HEK293 (cell line): Measurements from ENCODE around the gene ZFP36L1.

Experiments used
- CTCF ChIA-PET: fragments of 350-600 bp; formaldehyde crosslinking; extraction: SDS; loops from one replicate; lab custom pipeline; 2021; ENCODE audit warnings: antibody characterized with exemption; lab: Yijun Ruan, JAX
- POLR2A ChIA-PET: fragments of 300-600 bp; formaldehyde crosslinking; extraction: SDS; loops from one replicate; lab custom pipeline; 2020; ENCODE audit warnings: antibody characterized with exemption, inconsistent platforms; lab: Yijun Ruan, JAX
- H3K27ac ChIP-seq: fragments of 200-500 bp; sonication (Bioruptor generic); 2 replicates; pipeline ENCODE4 v1.5.1; 2014; ENCODE audit warnings: low read depth, low read length, control low read depth, inconsistent platforms; ENCODE audit errors: extremely low read depth
- H3K36me3 ChIP-seq, 2 experiments: fragments of 200-500 bp in 1 of 2; sonication (Bioruptor generic) in 1 of 2; 1 replicate in 1 of 2; 2 replicates in 1 of 2; pipeline ENCODE4 v1.5.1; 2014 to 2017; ENCODE audit warnings: inconsistent platforms in 2 of 2, low read length in 2 of 2; ENCODE audit not compliant: control insufficient read depth in 2 of 2, insufficient read depth in 1 of 2
- H3K4me1 ChIP-seq: fragments of 200-500 bp; sonication (Bioruptor generic); 2 replicates; pipeline ENCODE4 v1.5.1; 2014; ENCODE audit warnings: mild to moderate bottlenecking, low read length, inconsistent platforms; ENCODE audit not compliant: control insufficient read depth, insufficient read depth
- H3K4me3 ChIP-seq: 2 replicates; pipeline ENCODE4 v1.5.1; 2011; ENCODE audit warnings: low read depth, mild to moderate bottlenecking, control low read depth, low read length, moderate library complexity
- H3K9me3 ChIP-seq: fragments of 200-500 bp; sonication (Bioruptor generic); 2 replicates; pipeline ENCODE4 v1.5.1; 2014; ENCODE audit warnings: low read depth, low read length, inconsistent platforms; ENCODE audit not compliant: control insufficient read depth, insufficient read depth
- GFI1B ChIP-seq: fragments of 450-650 bp; formaldehyde crosslinking; IDR thresholded peaks from 2 replicates; pipeline ENCODE4 v1.5.1; 2016; ENCODE audit warnings: missing biosample characterization, missing genetic modification characterization
- GLIS1 ChIP-seq: fragments of 450-650 bp; formaldehyde crosslinking; IDR thresholded peaks from 2 replicates; pipeline ENCODE4 v1.5.1; 2016; ENCODE audit warnings: missing biosample characterization, missing genetic modification characterization
- KLF16 ChIP-seq: fragments of 450-650 bp; formaldehyde crosslinking; IDR thresholded peaks from 2 replicates; pipeline ENCODE4 v1.5.1; 2017; ENCODE audit warnings: missing biosample characterization, missing genetic modification characterization
- KLF8 ChIP-seq: fragments of 450-650 bp; formaldehyde crosslinking; IDR thresholded peaks from 2 replicates; pipeline ENCODE4 v1.5.1; 2016; ENCODE audit warnings: missing biosample characterization, missing genetic modification characterization
- PRDM1 ChIP-seq: fragments of 450-650 bp; formaldehyde crosslinking; IDR thresholded peaks from 2 replicates; pipeline ENCODE4; 2016; ENCODE audit warnings: missing biosample characterization, missing genetic modification characterization
- SETDB1 ChIP-seq: IDR thresholded peaks from one replicate; pipeline ENCODE4 v1.6.1; 2017; ENCODE audit warnings: mild to moderate bottlenecking, low read length, moderate library complexity, mixed read lengths; ENCODE audit not compliant: insufficient read length
- TRIM28 ChIP-seq: IDR thresholded peaks from 2 replicates; pipeline ENCODE4 v1.6.1; 2011; ENCODE audit warnings: low read length, control low read depth, borderline replicate concordance
- TSHZ1 ChIP-seq: fragments of 450-650 bp; formaldehyde crosslinking; IDR thresholded peaks from 2 replicates; pipeline ENCODE4 v1.5.1; 2016; ENCODE audit warnings: missing biosample characterization, missing genetic modification characterization, borderline replicate concordance
- ZBTB48 ChIP-seq: fragments of 450-650 bp; formaldehyde crosslinking; IDR thresholded peaks from 2 replicates; pipeline ENCODE4 v1.5.1; 2016; ENCODE audit warnings: missing biosample characterization, missing genetic modification characterization
- ZEB2 ChIP-seq: fragments of 450-650 bp; formaldehyde crosslinking; IDR thresholded peaks from 2 replicates; pipeline ENCODE4 v1.5.1; 2016; ENCODE audit warnings: missing biosample characterization, missing genetic modification characterization
- ZFP3 ChIP-seq: fragments of 450-650 bp; formaldehyde crosslinking; IDR thresholded peaks from 2 replicates; pipeline ENCODE4 v1.5.1; 2016; ENCODE audit warnings: low read depth, missing biosample characterization, missing genetic modification characterization
- ZFP69B ChIP-seq: fragments of 450-650 bp; formaldehyde crosslinking; IDR thresholded peaks from 2 replicates; pipeline ENCODE4 v1.5.1; 2016; ENCODE audit warnings: missing biosample characterization, missing genetic modification characterization
- ZIC2 ChIP-seq: fragments of 450-650 bp; formaldehyde crosslinking; IDR thresholded peaks from 2 replicates; pipeline ENCODE4 v1.5.1; 2016; ENCODE audit warnings: missing biosample characterization, missing genetic modification characterization
- ZNF138 ChIP-seq: fragments of 450-650 bp; formaldehyde crosslinking; IDR thresholded peaks from 2 replicates; pipeline ENCODE4 v1.5.1; 2016; ENCODE audit warnings: missing biosample characterization, missing genetic modification characterization, borderline replicate concordance
- ZNF146 ChIP-seq: fragments of 450-650 bp; formaldehyde crosslinking; IDR thresholded peaks from 2 replicates; pipeline ENCODE4 v1.5.1; 2016; ENCODE audit warnings: missing biosample characterization, missing genetic modification characterization
- ZNF184 ChIP-seq: fragments of 450-650 bp; IDR thresholded peaks from 2 replicates; pipeline ENCODE4 v1.5.1; 2018; ENCODE audit warnings: missing biosample characterization, mild to moderate bottlenecking, missing genetic modification characterization
- ZNF221 ChIP-seq: fragments of 450-650 bp; formaldehyde crosslinking; IDR thresholded peaks from 2 replicates; pipeline ENCODE4 v1.5.1; 2017; ENCODE audit warnings: missing biosample characterization, missing genetic modification characterization, borderline replicate concordance
- ZNF223 ChIP-seq: fragments of 450-650 bp; formaldehyde crosslinking; IDR thresholded peaks from 2 replicates; pipeline ENCODE4 v1.5.1; 2016; ENCODE audit warnings: missing biosample characterization, missing genetic modification characterization
- ZNF302 ChIP-seq: fragments of 450-650 bp; formaldehyde crosslinking; IDR thresholded peaks from 2 replicates; pipeline ENCODE4 v1.5.1; 2016; ENCODE audit warnings: missing biosample characterization, missing genetic modification characterization, low read depth
- ZNF394 ChIP-seq: fragments of 450-650 bp; formaldehyde crosslinking; IDR thresholded peaks from 2 replicates; pipeline ENCODE4 v1.5.1; 2016; ENCODE audit warnings: missing biosample characterization, missing genetic modification characterization, mild to moderate bottlenecking, moderate library complexity, borderline replicate concordance
- ZNF426 ChIP-seq: fragments of 450-650 bp; formaldehyde crosslinking; IDR thresholded peaks from 2 replicates; pipeline ENCODE4 v1.5.1; 2017; ENCODE audit warnings: missing biosample characterization, missing genetic modification characterization, mild to moderate bottlenecking, inconsistent platforms, moderate library complexity
- ZNF549 ChIP-seq: fragments of 450-650 bp; IDR thresholded peaks from 2 replicates; pipeline ENCODE4 v1.5.1; 2018; ENCODE audit warnings: missing biosample characterization, missing genetic modification characterization, mild to moderate bottlenecking, inconsistent platforms, moderate library complexity
- ZNF658 ChIP-seq: fragments of 450-650 bp; formaldehyde crosslinking; IDR thresholded peaks from 2 replicates; pipeline ENCODE4; 2016; ENCODE audit warnings: missing biosample characterization, missing genetic modification characterization
- ZNF791 ChIP-seq: fragments of 450-650 bp; formaldehyde crosslinking; IDR thresholded peaks from 2 replicates; pipeline ENCODE4 v1.5.1; 2016; ENCODE audit warnings: missing biosample characterization, missing genetic modification characterization
- ZNF792 ChIP-seq: fragments of 450-650 bp; formaldehyde crosslinking; IDR thresholded peaks from 2 replicates; pipeline ENCODE4 v1.5.1; 2016; ENCODE audit warnings: missing biosample characterization, missing genetic modification characterization
- ZNF830 ChIP-seq: fragments of 450-650 bp; IDR thresholded peaks from 2 replicates; pipeline ENCODE4 v1.5.0; 2018; ENCODE audit warnings: missing biosample characterization, missing genetic modification characterization, low read depth, mild to moderate bottlenecking, moderate library complexity
- ZSCAN18 ChIP-seq: fragments of 450-650 bp; formaldehyde crosslinking; IDR thresholded peaks from 2 replicates; pipeline ENCODE4 v1.5.1; 2016; ENCODE audit warnings: missing biosample characterization, missing genetic modification characterization

ZFP36L1 gene

GRCh38 chr14:68800390-68800789, 7.5 kb upstream of the ZFP36L1 start:
- no peak for TF ChIP-seq ZNF221 (tag by site-specific recombination)
- ChIA-PET CTCF (interaction anchor here (3.3 kb wide), 1 partner anchor 16 kb away, joined by 13 read pairs; no protein-coding TSS in a partner anchor), POLR2A (no interaction called here)
- Histone ChIP-seq H3K4me3 (no peak overlapping the region), H3K27ac (no peak overlapping the region), H3K36me3 (no peaks in the 10 kb centered on the region), H3K4me1 (no peaks in the 10 kb centered on the region), H3K9me3 (no peaks in the 10 kb centered on the region; the same call in 1 of the 2 replicates)

GRCh38 chr14:68798621-68799020, 5.8 kb upstream of the ZFP36L1 start:
- no peaks in the 10 kb centered on the region for H3K36me3 ChIP-seq
- H3K4me1 ChIP-seq = peaks cover 3% of the 10 kb centered on the region; the same call in 1 of the 2 replicates
- CTCF ChIA-PET = interaction anchor here (1.2 kb wide), 1 partner anchor 18 kb away, joined by 3 read pairs; no protein-coding TSS in a partner anchor
- POLR2A ChIA-PET = no interaction called here
- no peak overlapping the region for H3K27ac ChIP-seq
- H3K4me3 ChIP-seq = no peak overlapping the region
- TF ChIP-seq ZFP3 (tag by site-specific recombination) (no peak), ZNF549 (tag by site-specific recombination) (no peak), GFI1B (tag by site-specific recombination) (no peak), ZNF658 (tag by site-specific recombination) (no peak), ZNF184 (tag by site-specific recombination) (peak; percentile 96), ZFP69B (tag by site-specific recombination) (no peak), ZNF830 (tag by site-specific recombination) (no peak), SETDB1 (no peak), ZNF394 (no peak)
- no peaks in the 10 kb centered on the region for H3K9me3 ChIP-seq

GRCh38 chr14:68797121-68797670, 4.3 kb upstream of the ZFP36L1 start:
- H3K36me3 ChIP-seq = no peaks in the 10 kb centered on the region
- ChIA-PET CTCF (interaction anchor here (1.4 to 2.5 kb wide), 2 partner anchors 20 to 27 kb away, joined by 6 to 10 read pairs; no protein-coding TSS in a partner anchor), POLR2A (interaction anchor here (1.8 kb wide), 1 partner anchor 19 kb away, joined by 4 read pairs; no protein-coding TSS in a partner anchor)
- H3K9me3 ChIP-seq = no peaks in the 10 kb centered on the region
- H3K4me3 ChIP-seq = no peak overlapping the region
- peak overlapping the region; percentile 0; the same call in 1 of the 2 replicates for H3K27ac ChIP-seq
- H3K4me1 ChIP-seq = peaks cover 3% of the 10 kb centered on the region; the same call in 1 of the 2 replicates
- TF ChIP-seq ZNF184 (tag by site-specific recombination) (no peak), ZBTB48 (tag by site-specific recombination) (0 out of 2 replicates have a peak, but pooled peaks have one; percentile 22), ZNF302 (tag by site-specific recombination) (no peak), ZSCAN18 (tag by site-specific recombination) (no peak), ZNF146 (no peak), PRDM1 (no peak), ZNF223 (tag by site-specific recombination) (no peak), KLF16 (tag by site-specific recombination) (no peak), TRIM28 (no peak), KLF8 (tag by site-specific recombination) (no peak), ZNF426 (tag by site-specific recombination) (no peak), ZNF138 (tag by site-specific recombination) (no peak), ZIC2 (tag by site-specific recombination) (peak; percentile 63), ZNF791 (tag by site-specific recombination) (no peak), ZFP69B (tag by site-specific recombination) (no peak), ZNF792 (tag by site-specific recombination) (no peak), ZEB2 (no peak), GLIS1 (tag by site-specific recombination) (peak; percentile 93), ZNF830 (tag by site-specific recombination) (no peak), TSHZ1 (tag by site-specific recombination) (no peak)
